Measurements from ENCODE around the gene TDRKH.

DNA sequence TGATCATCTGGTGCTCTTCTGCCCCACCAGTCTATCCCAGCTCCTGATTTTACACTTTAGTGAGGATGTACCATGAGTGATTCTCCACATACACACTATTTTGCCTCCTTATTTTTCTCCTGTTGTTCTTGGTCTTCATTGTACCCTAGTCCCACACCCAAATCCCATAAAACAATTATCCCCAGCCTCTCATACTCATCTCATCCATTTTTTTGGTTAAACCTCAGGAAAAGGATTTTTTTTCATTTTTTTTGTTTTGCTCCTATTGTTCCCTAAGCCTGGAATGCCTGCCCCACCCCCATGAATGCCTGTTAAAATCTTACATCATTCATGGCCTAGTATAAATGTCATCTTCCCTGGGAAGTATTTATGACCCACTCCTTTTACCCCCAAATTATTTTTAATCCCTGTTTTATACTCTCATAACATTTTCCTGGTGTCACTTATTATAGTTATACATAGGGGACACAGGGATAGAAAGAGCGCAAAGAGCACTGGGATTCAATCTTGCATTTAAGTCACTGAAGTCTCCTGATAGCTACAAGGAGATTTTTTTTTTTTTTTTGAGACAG is 19.8 kb upstream of the TDRKH start:
- TF ChIP-seq EZH2phosphoT487 (IDR thresholded peaks at IDR 0.05; ENCODE audit: insufficient read depth, low read depth) = no peak
- no peak for TF ChIP-seq EZH2 (IDR thresholded peaks at IDR 0.05; ENCODE audit: insufficient read depth, poor library complexity, severe bottlenecking)

Measured in GM23248 (cell line).